ENCODE measurements around the gene NISCH.

NISCH gene

GRCh38 chr3:52512105-52512504, 56.7 kb downstream of the NISCH start:
- DNase-seq (ENCODE audit: low spot score), result no peak
- TF ChIP-seq, protein P1, sequence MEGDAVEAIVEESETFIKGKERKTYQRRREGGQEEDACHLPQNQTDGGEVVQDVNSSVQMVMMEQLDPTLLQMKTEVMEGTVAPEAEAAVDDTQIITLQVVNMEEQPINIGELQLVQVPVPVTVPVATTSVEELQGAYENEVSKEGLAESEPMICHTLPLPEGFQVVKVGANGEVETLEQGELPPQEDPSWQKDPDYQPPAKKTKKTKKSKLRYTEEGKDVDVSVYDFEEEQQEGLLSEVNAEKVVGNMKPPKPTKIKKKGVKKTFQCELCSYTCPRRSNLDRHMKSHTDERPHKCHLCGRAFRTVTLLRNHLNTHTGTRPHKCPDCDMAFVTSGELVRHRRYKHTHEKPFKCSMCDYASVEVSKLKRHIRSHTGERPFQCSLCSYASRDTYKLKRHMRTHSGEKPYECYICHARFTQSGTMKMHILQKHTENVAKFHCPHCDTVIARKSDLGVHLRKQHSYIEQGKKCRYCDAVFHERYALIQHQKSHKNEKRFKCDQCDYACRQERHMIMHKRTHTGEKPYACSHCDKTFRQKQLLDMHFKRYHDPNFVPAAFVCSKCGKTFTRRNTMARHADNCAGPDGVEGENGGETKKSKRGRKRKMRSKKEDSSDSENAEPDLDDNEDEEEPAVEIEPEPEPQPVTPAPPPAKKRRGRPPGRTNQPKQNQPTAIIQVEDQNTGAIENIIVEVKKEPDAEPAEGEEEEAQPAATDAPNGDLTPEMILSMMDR (IDR thresholded peaks at IDR 0.05; ENCODE audit: borderline replicate concordance, control extremely low read depth, extremely low read depth, insufficient read depth, missing control alignments), result no peak
- in situ Hi-C loops (cut with MboI; ENCODE audit: low sequenced_read_pairs, unreplicated experiment), result no loop called here

DNA sequence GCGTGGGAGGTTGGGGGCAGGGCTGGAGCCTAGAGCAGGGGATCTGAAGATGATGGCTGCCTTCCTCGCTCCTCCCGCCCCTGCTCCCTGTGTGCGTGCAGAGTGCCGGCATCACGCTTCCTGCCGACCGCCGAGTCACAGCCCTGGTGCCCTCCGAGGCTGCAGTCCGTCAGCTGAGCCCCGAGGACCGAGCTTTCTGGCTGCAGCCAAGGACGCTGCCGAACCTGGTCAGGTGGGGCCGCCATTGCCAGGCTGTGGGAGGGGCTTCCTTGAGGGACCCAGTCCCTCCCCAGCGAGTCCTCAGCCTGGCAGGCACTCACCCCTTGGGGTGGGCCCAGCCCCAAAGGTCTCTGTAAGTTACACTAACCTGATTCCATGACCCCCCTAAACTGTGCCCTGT, 57.3 kb downstream of the NISCH start:
- TF ChIP-seq, protein P1 (IDR thresholded peaks at IDR 0.05; ENCODE audit: borderline replicate concordance, control extremely low read depth, extremely low read depth, insufficient read depth, missing control alignments), result no peak
- in situ Hi-C loops (cut with MboI; ENCODE audit: low sequenced_read_pairs, unreplicated experiment), result no loop called here
- no peak for DNase-seq (ENCODE audit: low spot score)

DNA sequence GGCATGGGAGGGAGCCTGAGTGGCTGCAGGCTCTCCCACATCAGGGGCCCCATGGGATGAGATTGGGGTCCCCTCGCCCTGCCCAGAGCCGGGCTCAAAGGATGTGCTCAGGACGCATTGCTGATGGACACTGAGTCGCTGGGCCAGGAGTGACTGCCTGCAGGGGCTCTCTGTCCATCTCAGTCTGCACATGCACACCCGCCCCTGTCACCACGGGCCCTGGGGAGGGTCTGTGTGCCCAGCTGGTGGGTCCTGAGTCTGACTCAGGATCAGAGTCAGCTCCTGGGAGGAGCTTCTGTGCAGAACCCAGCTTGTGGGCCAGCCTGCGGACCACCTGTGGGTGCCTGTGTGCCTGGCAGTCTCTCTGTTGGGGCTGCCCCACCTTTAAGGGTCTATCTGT, 57.9 kb downstream of the NISCH start:
- in situ Hi-C loops (cut with MboI; ENCODE audit: low sequenced_read_pairs, unreplicated experiment), result no loop called here
- TF ChIP-seq, protein P1 (IDR thresholded peaks at IDR 0.05; ENCODE audit: borderline replicate concordance, control extremely low read depth, extremely low read depth, insufficient read depth, missing control alignments), result no peak
- DNase-seq (ENCODE audit: low spot score), result no peak

- in situ Hi-C loops (cut with MboI; ENCODE audit: low sequenced_read_pairs, unreplicated experiment), result no loop called here
- TF ChIP-seq, protein P1 (IDR thresholded peaks at IDR 0.05; ENCODE audit: borderline replicate concordance, control extremely low read depth, extremely low read depth, insufficient read depth, missing control alignments), result no peak
- DNase-seq (ENCODE audit: low spot score), result no peak
Observed at GRCh38 chr3:52514576-52514975, 59.2 kb downstream of the NISCH start.

- in situ Hi-C loops (cut with MboI; ENCODE audit: low sequenced_read_pairs, unreplicated experiment), result no loop called here
- no peak for DNase-seq (ENCODE audit: low spot score)
- TF ChIP-seq, protein P1 (IDR thresholded peaks at IDR 0.05; ENCODE audit: borderline replicate concordance, control extremely low read depth, extremely low read depth, insufficient read depth, missing control alignments), result no peak
Observed at GRCh38 chr3:52515192-52515591, 59.8 kb downstream of the NISCH start.

- no peak for DNase-seq (ENCODE audit: low spot score)
- in situ Hi-C loops (cut with MboI; ENCODE audit: low sequenced_read_pairs, unreplicated experiment), result no loop called here
- TF ChIP-seq, protein P1 (IDR thresholded peaks at IDR 0.05; ENCODE audit: borderline replicate concordance, control extremely low read depth, extremely low read depth, insufficient read depth, missing control alignments), result no peak
Observed at GRCh38 chr3:52516509-52517195, 61.2 kb downstream of the NISCH start.
